Measurements from ENCODE around the gene WDFY4.

DNA sequence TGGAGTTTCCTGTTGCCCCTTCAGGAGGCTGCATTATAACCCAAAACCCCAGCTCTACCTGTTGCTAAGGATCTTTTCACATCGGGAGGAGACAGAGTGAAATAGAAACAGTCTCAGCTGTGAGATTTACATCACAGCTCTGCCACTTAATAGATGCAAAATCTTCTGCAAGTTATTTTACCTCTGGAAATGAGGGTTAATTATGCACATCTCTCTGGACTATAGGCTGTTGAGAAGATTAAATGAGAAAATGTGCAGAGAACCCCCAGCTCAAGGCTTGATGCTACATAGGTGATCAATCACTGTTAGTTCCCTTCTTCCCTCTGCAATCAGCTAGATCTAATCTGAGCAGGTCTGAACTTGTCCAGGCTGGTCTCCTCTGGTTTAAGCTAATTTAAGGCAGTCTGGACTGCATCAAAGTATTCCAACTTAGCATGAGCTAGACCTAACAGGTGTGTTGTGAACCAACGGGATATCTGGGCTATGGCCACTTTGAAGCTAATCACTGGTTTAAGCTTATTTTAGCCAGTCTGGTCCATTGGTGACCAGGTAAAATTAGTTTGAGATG, 263.9 kb downstream of the WDFY4 start:
- TF ChIP-seq JUND (IDR thresholded peaks at IDR 0.05), result no peak
- no peak for TF ChIP-seq FOXA1 (IDR thresholded peaks at IDR 0.05)
- TF ChIP-seq, protein P1, sequence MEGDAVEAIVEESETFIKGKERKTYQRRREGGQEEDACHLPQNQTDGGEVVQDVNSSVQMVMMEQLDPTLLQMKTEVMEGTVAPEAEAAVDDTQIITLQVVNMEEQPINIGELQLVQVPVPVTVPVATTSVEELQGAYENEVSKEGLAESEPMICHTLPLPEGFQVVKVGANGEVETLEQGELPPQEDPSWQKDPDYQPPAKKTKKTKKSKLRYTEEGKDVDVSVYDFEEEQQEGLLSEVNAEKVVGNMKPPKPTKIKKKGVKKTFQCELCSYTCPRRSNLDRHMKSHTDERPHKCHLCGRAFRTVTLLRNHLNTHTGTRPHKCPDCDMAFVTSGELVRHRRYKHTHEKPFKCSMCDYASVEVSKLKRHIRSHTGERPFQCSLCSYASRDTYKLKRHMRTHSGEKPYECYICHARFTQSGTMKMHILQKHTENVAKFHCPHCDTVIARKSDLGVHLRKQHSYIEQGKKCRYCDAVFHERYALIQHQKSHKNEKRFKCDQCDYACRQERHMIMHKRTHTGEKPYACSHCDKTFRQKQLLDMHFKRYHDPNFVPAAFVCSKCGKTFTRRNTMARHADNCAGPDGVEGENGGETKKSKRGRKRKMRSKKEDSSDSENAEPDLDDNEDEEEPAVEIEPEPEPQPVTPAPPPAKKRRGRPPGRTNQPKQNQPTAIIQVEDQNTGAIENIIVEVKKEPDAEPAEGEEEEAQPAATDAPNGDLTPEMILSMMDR (IDR thresholded peaks at IDR 0.05; ENCODE audit: low read depth, low read length, missing input control), result no peak
- TF ChIP-seq, protein P2, sequence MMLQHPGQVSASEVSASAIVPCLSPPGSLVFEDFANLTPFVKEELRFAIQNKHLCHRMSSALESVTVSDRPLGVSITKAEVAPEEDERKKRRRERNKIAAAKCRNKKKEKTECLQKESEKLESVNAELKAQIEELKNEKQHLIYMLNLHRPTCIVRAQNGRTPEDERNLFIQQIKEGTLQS (IDR thresholded peaks at IDR 0.05), result no peak
- TF ChIP-seq RAD21 (IDR thresholded peaks at IDR 0.05), result no peak
- TF ChIP-seq GABPA (IDR thresholded peaks at IDR 0.05 in 1 of 2, conservative IDR thresholded peaks at IDR 0.05 in 1 of 2), result no peak
- no peak for TF ChIP-seq SP1 (IDR thresholded peaks at IDR 0.05)
- TF ChIP-seq, protein P3, sequence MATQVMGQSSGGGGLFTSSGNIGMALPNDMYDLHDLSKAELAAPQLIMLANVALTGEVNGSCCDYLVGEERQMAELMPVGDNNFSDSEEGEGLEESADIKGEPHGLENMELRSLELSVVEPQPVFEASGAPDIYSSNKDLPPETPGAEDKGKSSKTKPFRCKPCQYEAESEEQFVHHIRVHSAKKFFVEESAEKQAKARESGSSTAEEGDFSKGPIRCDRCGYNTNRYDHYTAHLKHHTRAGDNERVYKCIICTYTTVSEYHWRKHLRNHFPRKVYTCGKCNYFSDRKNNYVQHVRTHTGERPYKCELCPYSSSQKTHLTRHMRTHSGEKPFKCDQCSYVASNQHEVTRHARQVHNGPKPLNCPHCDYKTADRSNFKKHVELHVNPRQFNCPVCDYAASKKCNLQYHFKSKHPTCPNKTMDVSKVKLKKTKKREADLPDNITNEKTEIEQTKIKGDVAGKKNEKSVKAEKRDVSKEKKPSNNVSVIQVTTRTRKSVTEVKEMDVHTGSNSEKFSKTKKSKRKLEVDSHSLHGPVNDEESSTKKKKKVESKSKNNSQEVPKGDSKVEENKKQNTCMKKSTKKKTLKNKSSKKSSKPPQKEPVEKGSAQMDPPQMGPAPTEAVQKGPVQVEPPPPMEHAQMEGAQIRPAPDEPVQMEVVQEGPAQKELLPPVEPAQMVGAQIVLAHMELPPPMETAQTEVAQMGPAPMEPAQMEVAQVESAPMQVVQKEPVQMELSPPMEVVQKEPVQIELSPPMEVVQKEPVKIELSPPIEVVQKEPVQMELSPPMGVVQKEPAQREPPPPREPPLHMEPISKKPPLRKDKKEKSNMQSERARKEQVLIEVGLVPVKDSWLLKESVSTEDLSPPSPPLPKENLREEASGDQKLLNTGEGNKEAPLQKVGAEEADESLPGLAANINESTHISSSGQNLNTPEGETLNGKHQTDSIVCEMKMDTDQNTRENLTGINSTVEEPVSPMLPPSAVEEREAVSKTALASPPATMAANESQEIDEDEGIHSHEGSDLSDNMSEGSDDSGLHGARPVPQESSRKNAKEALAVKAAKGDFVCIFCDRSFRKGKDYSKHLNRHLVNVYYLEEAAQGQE (IDR thresholded peaks at IDR 0.05), result no peak
- TF ChIP-seq, protein P4, sequence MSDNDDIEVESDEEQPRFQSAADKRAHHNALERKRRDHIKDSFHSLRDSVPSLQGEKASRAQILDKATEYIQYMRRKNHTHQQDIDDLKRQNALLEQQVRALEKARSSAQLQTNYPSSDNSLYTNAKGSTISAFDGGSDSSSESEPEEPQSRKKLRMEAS (IDR thresholded peaks at IDR 0.05), result no peak
- no peak for TF ChIP-seq RXRA (IDR thresholded peaks at IDR 0.05)
- no peak for TF ChIP-seq TAF1 (conservative IDR thresholded peaks at IDR 0.05)
- no peak for TF ChIP-seq YY1 (IDR thresholded peaks at IDR 0.05)
- TF ChIP-seq, protein P5, sequence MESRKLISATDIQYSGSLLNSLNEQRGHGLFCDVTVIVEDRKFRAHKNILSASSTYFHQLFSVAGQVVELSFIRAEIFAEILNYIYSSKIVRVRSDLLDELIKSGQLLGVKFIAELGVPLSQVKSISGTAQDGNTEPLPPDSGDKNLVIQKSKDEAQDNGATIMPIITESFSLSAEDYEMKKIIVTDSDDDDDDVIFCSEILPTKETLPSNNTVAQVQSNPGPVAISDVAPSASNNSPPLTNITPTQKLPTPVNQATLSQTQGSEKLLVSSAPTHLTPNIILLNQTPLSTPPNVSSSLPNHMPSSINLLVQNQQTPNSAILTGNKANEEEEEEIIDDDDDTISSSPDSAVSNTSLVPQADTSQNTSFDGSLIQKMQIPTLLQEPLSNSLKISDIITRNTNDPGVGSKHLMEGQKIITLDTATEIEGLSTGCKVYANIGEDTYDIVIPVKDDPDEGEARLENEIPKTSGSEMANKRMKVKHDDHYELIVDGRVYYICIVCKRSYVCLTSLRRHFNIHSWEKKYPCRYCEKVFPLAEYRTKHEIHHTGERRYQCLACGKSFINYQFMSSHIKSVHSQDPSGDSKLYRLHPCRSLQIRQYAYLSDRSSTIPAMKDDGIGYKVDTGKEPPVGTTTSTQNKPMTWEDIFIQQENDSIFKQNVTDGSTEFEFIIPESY (IDR thresholded peaks at IDR 0.05), result no peak
- TF ChIP-seq HNF4G (IDR thresholded peaks at IDR 0.05), result no peak

Measured in liver (tissue), 3 donors.